ENCODE results near the gene DIP2C. TPM values are rescaled to one million over a fixed set of nuclear protein-coding genes. Genes with fewer than 3 reads are reported as not detected.
"Not testable (repeated sequence)": the region's sequence is repeated elsewhere in the genome, so short reads cannot be mapped to it uniquely, and the experiment has no call there.

Gene DIP2C
- total RNA-seq, 1 donor from 2014 or later: 0.53 TPM

GRCh38 chr10:655184-655583 is 34.3 kb downstream of the DIP2C start:
- H3K4me3 ChIP-seq (ENCODE audit: low read depth, low read length): no peak overlapping the region
- no peaks in the 10 kb centered on the region for H3K27me3 ChIP-seq (ENCODE audit: control insufficient read depth, insufficient read depth, low read length)
- DNase-seq (ENCODE audit: low read depth) (no peak), FAIRE-seq (no peak)
- H3K36me3 ChIP-seq (ENCODE audit: control insufficient read depth, insufficient read depth, low read length): no peaks in the 10 kb centered on the region
- TF ChIP-seq CTCF (IDR thresholded peaks at IDR 0.05; ENCODE audit: insufficient read depth, low read length, severe bottlenecking): no peak

GRCh38 chr10:654647-654996 is 34.8 kb downstream of the DIP2C start:
- Histone ChIP-seq H3K4me3 (ENCODE audit: low read depth, low read length) (no peak overlapping the region), H3K36me3 (ENCODE audit: control insufficient read depth, insufficient read depth, low read length) (no peaks in the 10 kb centered on the region), H3K27me3 (ENCODE audit: control insufficient read depth, insufficient read depth, low read length) (no peaks in the 10 kb centered on the region)
- DNase-seq (ENCODE audit: low read depth) (no peak), FAIRE-seq (no peak)
- TF ChIP-seq CTCF (IDR thresholded peaks at IDR 0.05; ENCODE audit: insufficient read depth, low read length, severe bottlenecking): no peak

- FAIRE-seq (no peak), DNase-seq (ENCODE audit: low read depth) (no peak)
- Histone ChIP-seq H3K4me3 (ENCODE audit: low read depth, low read length) (no peak overlapping the region), H3K36me3 (ENCODE audit: control insufficient read depth, insufficient read depth, low read length) (no peaks in the 10 kb centered on the region), H3K27me3 (ENCODE audit: control insufficient read depth, insufficient read depth, low read length) (no peaks in the 10 kb centered on the region)
- no peak for TF ChIP-seq CTCF (IDR thresholded peaks at IDR 0.05; ENCODE audit: insufficient read depth, low read length, severe bottlenecking)
These were observed 35.3 kb downstream of the DIP2C start for GRCh38 chr10:653991-654646.

GRCh38 chr10:652832-653459 is 36.5 kb downstream of the DIP2C start:
- not testable (repeated sequence) for DNase-seq (ENCODE audit: low read depth); FAIRE-seq; H3K36me3 ChIP-seq (ENCODE audit: control insufficient read depth, insufficient read depth, low read length); H3K4me3 ChIP-seq (ENCODE audit: low read depth, low read length); H3K27me3 ChIP-seq (ENCODE audit: control insufficient read depth, insufficient read depth, low read length)

- DNase-seq (ENCODE audit: low read depth) (no peak), FAIRE-seq (no peak)
- Histone ChIP-seq H3K36me3 (ENCODE audit: control insufficient read depth, insufficient read depth, low read length) (no peaks in the 10 kb centered on the region), H3K27me3 (ENCODE audit: control insufficient read depth, insufficient read depth, low read length) (no peaks in the 10 kb centered on the region), H3K4me3 (ENCODE audit: low read depth, low read length) (no peak overlapping the region)
- TF ChIP-seq CTCF (IDR thresholded peaks at IDR 0.05; ENCODE audit: insufficient read depth, low read length, severe bottlenecking): no peak
These were observed 37.2 kb downstream of the DIP2C start for GRCh38 chr10:652233-652632.

GRCh38 chr10:651692-652091 is 37.8 kb downstream of the DIP2C start:
- TF ChIP-seq CTCF (IDR thresholded peaks at IDR 0.05; ENCODE audit: insufficient read depth, low read length, severe bottlenecking): no peak
- FAIRE-seq: no peak
- H3K36me3 ChIP-seq (ENCODE audit: control insufficient read depth, insufficient read depth, low read length): no peaks in the 10 kb centered on the region
- no peaks in the 10 kb centered on the region for H3K27me3 ChIP-seq (ENCODE audit: control insufficient read depth, insufficient read depth, low read length)
- no peak for DNase-seq (ENCODE audit: low read depth)
- H3K4me3 ChIP-seq (ENCODE audit: low read depth, low read length): no peak overlapping the region

All from bronchial epithelial cell (primary cell).